ENCODE results near the gene PAX6.

PAX6 gene

DNA sequence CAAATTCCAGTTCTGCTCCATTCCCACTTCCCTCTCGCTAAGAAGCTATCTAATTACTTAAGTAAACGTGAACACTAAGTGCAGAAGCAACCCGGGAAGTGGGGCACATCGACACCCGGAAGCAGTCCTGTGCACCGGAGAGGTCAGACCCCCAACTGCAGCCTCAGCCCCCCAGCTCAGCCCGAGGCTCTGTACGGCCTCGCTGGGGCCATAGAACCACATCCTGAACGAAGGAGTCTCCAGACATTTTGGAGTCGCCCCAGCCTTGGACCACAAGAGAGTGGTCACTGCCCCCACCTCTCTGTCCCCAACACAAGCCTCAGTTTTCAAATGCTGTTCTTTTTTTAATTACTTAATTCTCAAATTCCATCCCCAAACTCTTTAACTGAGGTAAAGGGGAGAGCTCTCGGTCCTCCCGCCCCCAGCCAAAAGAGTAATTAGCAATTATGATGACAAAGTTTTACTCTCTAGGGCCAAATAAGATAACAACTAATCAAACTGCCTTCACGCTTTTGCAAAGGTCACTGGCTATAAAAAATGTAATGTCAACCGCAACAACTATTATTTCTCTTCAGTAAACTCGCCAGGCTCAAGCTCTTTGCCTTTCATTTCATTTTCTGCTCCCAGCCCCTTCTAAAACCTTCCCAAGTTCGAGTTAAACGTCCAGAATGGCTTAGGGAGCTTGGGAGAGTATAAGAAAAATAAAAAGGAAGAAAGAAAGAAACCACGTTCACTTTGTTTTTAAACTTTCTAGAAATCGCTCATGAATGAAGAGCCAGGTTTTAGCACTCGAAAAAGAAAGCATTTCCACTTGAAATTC lies 2.2 kb downstream of the PAX6 start:
- DNase-seq (ENCODE audit: low spot score): no peak

DNA sequence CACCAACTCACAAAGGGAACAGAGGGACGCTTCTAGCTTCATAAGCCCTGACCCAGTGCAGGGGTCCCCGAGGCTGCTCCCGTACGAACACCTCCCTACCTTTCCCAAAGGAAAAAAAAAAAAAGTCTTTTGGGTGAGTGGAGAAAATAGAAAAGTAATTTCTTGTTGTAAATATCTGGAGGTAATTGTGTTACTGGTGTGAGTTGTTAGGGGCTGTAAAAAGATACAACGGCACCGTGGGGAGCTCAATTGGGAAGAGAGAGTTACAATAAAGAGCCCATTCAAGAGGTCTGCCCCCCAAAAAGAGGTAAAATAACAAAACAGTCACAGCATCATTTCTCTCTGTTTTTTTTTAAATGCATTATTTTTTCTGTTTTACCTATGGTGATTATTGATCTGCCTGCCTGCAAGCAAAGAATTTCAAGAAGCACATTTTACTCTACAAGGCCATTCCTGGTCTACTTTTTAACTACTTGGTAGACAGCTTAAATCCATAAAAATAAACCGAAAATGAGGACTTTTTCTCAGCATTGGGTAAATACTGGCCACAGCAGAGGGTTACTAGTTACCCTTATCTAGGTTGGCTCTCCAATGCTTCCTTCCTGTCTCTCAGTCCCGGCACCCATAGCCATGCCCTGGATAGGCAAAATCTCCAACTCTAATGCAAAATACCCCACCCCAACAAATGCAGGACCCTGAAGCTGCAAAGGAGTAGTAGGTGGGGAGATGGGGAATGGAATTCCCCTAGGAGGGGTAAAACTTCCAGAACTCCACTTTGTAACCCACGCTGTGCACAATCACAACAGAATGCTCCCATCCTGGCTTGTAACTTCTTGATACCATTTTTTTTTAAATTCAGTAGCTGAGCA lies 3.1 kb downstream of the PAX6 start:
- no peak for DNase-seq (ENCODE audit: low spot score)

GRCh38 chr11:31806928-31807798 lies 4.0 kb downstream of the PAX6 start:
- no peak for DNase-seq (ENCODE audit: low spot score)

GRCh38 chr11:31806186-31806927 lies 4.8 kb downstream of the PAX6 start:
- DNase-seq (ENCODE audit: low spot score): no peak

DNA sequence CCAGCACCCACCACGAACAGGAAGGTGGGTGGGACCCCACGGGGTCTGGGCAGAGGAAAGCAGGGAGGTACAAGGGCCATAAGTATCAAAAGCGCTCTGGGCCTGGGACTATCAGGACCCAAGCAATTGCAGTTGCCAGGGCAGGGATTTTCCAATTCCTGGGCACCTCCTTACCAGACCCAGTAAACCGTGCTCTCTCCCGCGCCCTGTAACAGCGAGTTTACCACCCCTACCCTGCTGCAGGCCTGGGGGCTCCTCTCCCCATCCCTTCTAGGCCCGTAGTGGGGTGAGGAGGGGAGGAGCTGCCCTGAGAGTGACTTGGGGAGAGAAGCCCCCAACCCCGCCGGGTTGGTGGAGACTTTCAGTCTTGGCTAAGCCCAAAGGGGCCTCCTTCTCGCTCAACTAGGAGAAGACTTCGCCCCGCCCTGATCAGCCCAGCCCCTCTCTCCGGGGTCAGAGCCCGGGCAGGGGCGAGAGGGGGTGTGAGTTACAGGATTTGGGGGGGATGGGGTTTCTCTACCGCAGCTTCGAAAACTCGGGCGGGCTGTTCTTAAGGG lies 5.4 kb downstream of the PAX6 start:
- DNase-seq (ENCODE audit: low spot score): no peak

DNA sequence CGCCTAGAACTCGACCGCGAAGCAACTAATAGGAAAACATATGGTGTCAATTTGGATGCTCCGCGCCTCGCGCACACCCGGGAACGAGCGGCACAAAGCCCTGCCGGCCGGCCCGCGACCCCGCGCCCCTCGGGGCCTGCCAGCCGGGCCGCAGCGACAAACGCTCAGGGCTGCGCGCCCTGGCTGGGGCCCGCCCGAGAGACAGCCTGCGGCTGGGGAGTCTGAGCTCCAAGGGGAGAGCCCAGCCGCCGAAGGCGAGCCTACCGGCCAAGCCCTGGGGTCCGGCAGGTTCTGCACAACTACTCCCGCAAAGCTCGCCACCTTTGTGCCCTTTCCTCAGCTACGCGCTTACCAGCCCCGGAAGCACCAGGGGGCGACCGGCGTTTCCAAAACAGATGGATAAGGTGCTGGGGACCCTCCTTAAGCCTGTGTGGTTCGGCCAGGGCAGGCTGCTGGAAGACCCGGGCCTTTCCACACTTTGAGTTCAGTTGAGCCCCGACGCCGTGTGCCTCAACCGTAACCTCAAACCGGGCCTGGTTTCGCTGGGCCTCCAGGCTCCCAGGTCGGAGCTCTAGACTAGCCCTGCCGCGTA lies 6.0 kb downstream of the PAX6 start:
- no peak for DNase-seq (ENCODE audit: low spot score)

GRCh38 chr11:31804312-31805036 lies 6.6 kb downstream of the PAX6 start:
- no peak for DNase-seq (ENCODE audit: low spot score)

GRCh38 chr11:31803813-31804311 lies 7.3 kb downstream of the PAX6 start:
- DNase-seq (ENCODE audit: low spot score): no peak

DNA sequence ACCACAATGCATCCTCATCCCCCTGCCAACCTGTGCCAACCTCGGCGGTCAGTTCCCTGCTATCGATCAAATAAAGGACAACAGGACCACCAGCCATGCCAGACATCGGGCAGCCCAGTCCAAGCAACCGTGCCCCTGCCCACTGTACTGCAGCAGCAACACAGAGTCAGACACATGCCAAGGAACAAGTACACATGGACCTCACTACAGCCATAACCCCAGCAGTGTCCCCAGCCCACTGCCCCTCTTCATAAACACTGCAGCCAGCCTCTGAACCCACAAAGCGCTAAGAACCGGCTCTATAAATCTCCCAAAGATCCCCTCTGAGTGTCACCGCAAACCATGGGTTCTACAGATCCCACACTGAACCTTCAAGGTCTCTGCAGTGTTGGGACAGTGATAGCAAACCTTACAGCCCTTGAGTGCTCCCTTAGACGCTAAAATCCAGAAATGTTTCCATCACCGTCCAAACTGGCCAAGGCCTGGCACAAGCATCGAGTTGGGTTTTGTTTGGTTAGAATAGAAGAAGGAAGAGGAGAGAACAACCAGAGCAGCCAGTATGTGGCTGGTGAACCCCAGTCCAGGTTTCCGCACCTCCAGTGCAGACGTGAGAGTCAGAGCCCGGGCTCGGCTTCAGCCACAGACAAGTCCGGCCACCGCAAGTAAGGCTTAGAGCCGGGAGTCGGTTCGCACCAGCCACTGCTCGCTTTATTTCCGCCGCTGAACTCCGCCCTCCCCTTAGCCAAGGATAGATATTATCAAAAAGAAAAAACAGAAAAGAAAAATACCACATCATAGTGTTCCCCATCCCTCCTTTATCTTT lies 7.9 kb downstream of the PAX6 start:
- DNase-seq (ENCODE audit: low spot score): peak; percentile 8

GRCh38 chr11:31802609-31802989 lies 8.5 kb downstream of the PAX6 start:
- DNase-seq (ENCODE audit: low spot score): no peak

GRCh38 chr11:31802000-31802551 lies 9.0 kb downstream of the PAX6 start:
- DNase-seq (ENCODE audit: low spot score): no peak

DNA sequence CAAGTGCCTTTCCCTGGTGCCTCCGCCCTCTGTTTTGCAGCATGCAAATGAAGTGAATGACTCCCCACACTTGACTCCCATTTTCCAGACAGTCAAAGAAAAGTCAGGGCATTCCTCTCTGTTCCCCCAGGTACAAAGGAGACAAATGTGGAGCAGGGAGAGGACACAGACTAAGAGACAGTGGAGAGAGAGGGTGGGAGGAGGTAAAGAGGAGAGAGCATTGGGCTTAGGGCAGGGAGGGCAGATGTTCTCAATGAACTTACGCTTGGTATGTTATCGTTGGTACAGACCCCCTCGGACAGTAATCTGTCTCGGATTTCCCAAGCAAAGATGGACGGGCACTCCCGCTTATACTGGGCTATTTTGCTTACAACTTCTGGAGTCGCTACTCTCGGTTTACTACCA lies 9.8 kb downstream of the PAX6 start:
- peak; percentile 12 for DNase-seq (ENCODE audit: low spot score)

DNA sequence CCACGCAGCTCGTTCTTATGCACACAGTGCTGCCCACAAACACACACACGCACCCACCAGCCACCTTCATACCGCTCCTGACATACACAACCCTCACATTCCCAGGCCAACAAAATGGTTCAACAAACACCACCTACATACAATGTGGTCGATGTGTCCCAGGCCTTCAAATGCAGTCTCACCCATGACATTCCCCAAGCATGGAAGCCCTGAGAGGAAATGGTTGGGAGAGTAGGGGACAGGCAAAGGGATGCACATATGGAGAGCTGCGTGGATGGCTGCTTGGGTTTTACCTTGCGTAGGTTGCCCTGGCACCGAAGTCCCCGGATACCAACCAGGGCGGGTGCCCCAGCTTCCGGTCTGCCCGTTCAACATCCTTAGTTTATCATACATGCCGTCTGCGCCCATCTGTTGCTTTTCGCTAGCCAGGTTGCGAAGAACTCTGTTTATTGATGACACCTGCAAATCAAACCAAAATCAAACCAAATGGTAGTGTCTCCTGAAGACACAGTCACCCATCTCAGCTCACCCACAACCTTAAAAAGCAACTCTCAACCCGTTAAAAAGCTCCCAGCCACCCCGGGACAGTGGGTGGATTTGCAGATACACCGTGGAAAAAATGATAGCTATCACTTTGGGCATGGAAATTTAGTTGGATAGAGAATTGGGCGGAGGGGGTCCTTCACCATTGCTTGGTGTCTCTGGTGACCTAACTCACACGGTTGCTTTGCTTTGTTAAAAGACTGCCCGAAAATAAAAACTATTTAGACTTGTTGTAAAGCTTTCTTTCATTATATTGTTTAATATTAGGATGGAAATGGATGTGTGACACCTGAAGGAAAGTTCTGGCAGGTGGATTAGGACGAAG lies 10.5 kb downstream of the PAX6 start:
- DNase-seq (ENCODE audit: low spot score): peak; percentile 10

DNA sequence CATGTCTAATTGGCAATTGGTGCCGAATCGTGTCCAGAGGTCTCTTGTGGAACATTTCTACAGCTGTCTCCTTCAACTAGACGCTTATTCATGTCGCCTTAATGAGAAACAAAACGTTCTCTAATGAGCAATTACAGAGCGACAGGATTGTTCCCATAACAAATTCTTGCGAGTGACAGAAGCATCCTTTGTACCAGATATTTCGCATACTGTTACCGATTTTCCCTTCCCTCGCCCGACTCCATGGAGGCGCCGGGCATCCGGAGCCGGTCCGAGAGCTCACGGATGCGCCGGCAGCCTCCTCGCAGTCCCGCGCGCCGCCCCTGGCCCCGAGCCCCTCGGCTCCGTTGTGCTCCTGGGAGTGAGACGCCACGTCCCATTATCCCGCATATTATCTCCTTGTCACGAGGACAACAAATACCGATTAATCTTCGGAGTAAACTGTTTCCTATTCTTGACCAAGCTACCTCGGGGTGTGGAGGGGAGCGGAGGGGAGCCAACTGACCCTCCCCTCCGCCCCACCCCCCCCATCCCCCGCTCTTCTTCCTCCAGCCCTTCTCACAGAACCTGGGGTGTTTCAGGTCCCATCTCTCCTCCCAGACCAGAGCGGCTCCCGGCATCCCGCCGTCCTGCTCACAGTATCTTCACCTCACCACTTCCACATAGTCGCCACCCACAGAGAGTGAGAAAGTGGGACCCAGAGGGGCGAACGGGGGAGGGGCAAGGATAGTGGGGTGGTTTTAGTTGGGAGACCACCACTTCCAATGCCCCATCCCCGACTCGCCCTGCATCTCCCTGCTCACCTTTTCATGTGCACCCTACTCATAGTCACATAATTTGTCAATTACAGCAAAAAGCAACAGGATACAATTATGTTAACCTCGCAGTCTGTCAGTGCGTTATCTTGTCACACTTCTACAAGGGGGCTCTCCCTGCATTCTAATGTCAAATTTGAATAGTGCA lies 11.4 kb downstream of the PAX6 start:
- DNase-seq (ENCODE audit: low spot score): no peak

GRCh38 chr11:31798554-31799434 lies 12.3 kb downstream of the PAX6 start:
- DNase-seq (ENCODE audit: low spot score): no peak
